Kidney epithelial cell (primary cell): ENCODE results near the gene ETDA. TPM values are rescaled to one million over a fixed set of nuclear protein-coding genes. Genes with fewer than 3 reads are reported as not detected.

Experiments used
- DNase-seq: peaks from one replicate; pipeline ENCODE4 v3.0.0-alpha.2; 2010; ENCODE audit warnings: low read depth
- H3K27me3 ChIP-seq: 2 replicates; pipeline ENCODE4 v1.6.0; 2011; ENCODE audit warnings: low read length; ENCODE audit not compliant: control insufficient read depth, insufficient read depth
- H3K36me3 ChIP-seq: 2 replicates; pipeline ENCODE4 v1.5.1; 2011; ENCODE audit warnings: low read length; ENCODE audit not compliant: control insufficient read depth, insufficient read depth
- H3K4me3 ChIP-seq: 2 replicates; pipeline ENCODE4 v1.5.1; 2011; ENCODE audit warnings: low read depth, mild to moderate bottlenecking, control low read depth, low read length
- total RNA-seq: library from RNA; depleted of rRNA; stranded (reverse); fragments of >200 nt; gene quantifications from 2 replicates; pipeline ENCODE4 v1.2.3, GENCODE V29; 2015
- TF ChIP-seq, protein P1 (sequence below): IDR thresholded peaks from 2 replicates; pipeline ENCODE4 v1.5.1; 2011; ENCODE audit warnings: mild to moderate bottlenecking, moderate library complexity, low read length, control low read depth, inconsistent platforms; ENCODE audit not compliant: insufficient read depth, poor library complexity, severe bottlenecking

ETDA gene
- total RNA-seq, 1 donor from 2014 or later: not detected

DNA sequence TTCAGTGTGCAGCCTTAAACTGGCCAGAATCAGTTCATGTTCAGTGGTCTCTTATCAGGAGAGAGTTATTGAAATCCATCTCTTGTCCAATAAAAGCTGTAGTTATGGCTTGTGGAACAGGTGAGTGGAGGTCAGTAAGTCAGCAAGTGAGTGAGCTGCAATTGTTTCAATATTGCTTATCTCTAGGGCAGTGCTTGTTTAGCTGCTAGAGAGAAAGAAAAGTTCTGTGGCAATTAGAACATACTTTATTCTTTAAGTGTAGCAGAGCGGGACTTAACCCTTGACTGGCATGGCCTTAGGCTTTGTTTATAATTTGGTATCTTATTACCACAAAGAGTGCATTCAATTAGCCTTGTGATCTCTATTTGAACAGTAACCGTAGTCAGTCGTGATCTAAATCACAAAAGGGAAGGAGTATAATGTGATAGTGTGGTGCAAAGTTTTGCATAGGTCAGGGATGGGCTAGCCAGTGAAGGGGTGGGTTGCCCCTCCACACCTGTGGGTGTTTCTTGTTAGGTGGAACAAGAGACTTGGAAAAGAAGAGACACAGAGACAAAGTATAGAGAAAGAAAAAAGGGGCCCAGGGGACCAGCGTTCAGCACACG, 50.5 kb downstream of the ETDA start:
- DNase-seq: no peak
- TF ChIP-seq, protein P1, sequence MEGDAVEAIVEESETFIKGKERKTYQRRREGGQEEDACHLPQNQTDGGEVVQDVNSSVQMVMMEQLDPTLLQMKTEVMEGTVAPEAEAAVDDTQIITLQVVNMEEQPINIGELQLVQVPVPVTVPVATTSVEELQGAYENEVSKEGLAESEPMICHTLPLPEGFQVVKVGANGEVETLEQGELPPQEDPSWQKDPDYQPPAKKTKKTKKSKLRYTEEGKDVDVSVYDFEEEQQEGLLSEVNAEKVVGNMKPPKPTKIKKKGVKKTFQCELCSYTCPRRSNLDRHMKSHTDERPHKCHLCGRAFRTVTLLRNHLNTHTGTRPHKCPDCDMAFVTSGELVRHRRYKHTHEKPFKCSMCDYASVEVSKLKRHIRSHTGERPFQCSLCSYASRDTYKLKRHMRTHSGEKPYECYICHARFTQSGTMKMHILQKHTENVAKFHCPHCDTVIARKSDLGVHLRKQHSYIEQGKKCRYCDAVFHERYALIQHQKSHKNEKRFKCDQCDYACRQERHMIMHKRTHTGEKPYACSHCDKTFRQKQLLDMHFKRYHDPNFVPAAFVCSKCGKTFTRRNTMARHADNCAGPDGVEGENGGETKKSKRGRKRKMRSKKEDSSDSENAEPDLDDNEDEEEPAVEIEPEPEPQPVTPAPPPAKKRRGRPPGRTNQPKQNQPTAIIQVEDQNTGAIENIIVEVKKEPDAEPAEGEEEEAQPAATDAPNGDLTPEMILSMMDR: no peak
- no peaks in the 10 kb centered on the region for H3K27me3 ChIP-seq
- no peak overlapping the region for H3K4me3 ChIP-seq
- H3K36me3 ChIP-seq: no peaks in the 10 kb centered on the region

Other genes starting within 250 kb of the ETDA start
- gene RTL8B, start 229.5 kb upstream of the ETDA start, total RNA-seq: 8.7 and 9.7 TPM in 2 replicates
- 74.8 and 75.2 TPM in 2 replicates for gene RTL8C, start 219.7 kb upstream of the ETDA start, total RNA-seq
- 31.1 and 32.3 TPM in 2 replicates for gene RTL8A, start 199.9 kb upstream of the ETDA start, total RNA-seq
- gene SMIM10L2B, start 153.3 kb upstream of the ETDA start, total RNA-seq: 2.9 and 4.3 TPM in 2 replicates
- not detected in 2 replicates for gene ETDB, start 131.5 kb upstream of the ETDA start, total RNA-seq
- not detected in 2 replicates for gene CT55, start 80.7 kb upstream of the ETDA start, total RNA-seq
- not detected in 2 replicates for gene ETDC, start 57.4 kb downstream of the ETDA start, total RNA-seq
- 5.5 and 7.8 TPM in 2 replicates for gene ZNF75D, start 92.0 kb downstream of the ETDA start, total RNA-seq
- 6.4 and 7.6 TPM in 2 replicates for gene ZNF449, start 92.7 kb downstream of the ETDA start, total RNA-seq
- 3.8 and 4.2 TPM in 2 replicates for gene SMIM10L2A, start 169.9 kb downstream of the ETDA start, total RNA-seq